Measurements from ENCODE around the gene HSD17B2.

DNA sequence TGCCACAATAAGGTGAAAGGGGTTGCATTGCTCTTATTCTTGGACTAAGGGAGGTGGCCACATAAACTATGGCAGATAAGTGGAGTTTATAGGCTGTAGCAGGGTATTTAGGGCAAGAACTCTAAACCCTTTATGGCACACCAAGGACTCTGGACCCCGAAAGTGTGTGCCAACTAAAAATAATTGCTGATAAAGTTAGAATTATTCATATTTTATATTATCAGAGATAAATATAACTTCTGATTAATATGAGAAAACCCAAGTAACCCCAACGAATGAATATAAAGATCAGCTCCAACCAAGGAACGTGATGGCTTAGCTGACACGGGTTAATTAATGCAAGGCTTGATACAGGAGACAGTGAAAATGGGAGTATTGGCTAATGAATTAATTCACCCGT lies 15.0 kb upstream of the HSD17B2 start:
- no peak for TF ChIP-seq POLR2A (IDR thresholded peaks at IDR 0.05; ENCODE audit: low read depth, low read length)
- TF ChIP-seq, protein P1, sequence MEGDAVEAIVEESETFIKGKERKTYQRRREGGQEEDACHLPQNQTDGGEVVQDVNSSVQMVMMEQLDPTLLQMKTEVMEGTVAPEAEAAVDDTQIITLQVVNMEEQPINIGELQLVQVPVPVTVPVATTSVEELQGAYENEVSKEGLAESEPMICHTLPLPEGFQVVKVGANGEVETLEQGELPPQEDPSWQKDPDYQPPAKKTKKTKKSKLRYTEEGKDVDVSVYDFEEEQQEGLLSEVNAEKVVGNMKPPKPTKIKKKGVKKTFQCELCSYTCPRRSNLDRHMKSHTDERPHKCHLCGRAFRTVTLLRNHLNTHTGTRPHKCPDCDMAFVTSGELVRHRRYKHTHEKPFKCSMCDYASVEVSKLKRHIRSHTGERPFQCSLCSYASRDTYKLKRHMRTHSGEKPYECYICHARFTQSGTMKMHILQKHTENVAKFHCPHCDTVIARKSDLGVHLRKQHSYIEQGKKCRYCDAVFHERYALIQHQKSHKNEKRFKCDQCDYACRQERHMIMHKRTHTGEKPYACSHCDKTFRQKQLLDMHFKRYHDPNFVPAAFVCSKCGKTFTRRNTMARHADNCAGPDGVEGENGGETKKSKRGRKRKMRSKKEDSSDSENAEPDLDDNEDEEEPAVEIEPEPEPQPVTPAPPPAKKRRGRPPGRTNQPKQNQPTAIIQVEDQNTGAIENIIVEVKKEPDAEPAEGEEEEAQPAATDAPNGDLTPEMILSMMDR (conservative IDR thresholded peaks at IDR 0.05; ENCODE audit: low read depth, low read length), result no peak
- TF ChIP-seq CEBPB (IDR thresholded peaks at IDR 0.05; ENCODE audit: low read depth, low read length), result no peak
- no peak for TF ChIP-seq RAD21 (IDR thresholded peaks at IDR 0.05; ENCODE audit: low read length)
- no peak for TF ChIP-seq MAZ (IDR thresholded peaks at IDR 0.05; ENCODE audit: borderline replicate concordance, low read depth, low read length)

Data from IMR-90 (cell line).